Cardiac septum (tissue), 1 donor: ENCODE data around the gene SH3PXD2B. TPM values are rescaled to one million over a fixed set of nuclear protein-coding genes. Genes with fewer than 3 reads are reported as not detected.
"Not testable (repeated sequence)": the region's sequence is repeated elsewhere in the genome, so short reads cannot be mapped to it uniquely, and the experiment has no call there.

Experiments used
- DNase-seq: peaks from one replicate; pipeline ENCODE4 v3.0.0-alpha.2; 2020; ENCODE audit warnings: low spot score
- intact Hi-C: fragments of 100-400 bp; cut with DNase I; formaldehyde crosslinking; loops from one replicate; pipeline ENCODE4 v1.14.0; 2022
- total RNA-seq: library from RNA; stranded (reverse); fragmentation: NEBNext Ultra II Directional; extraction: Animal tissue kit (Norgen Biotek cat#: 25700); gene quantifications from one replicate; pipeline ENCODE4 v1.2.1, GENCODE V29; 2021
- donor health status: DM: no; HTN: no; CAD: no.

The SH3PXD2B gene
- total RNA-seq, 1 donor from 2014 or later: 5.1 TPM

- DNase-seq: no peak
- intact Hi-C loops: no loop called here
Measured at GRCh38 chr5:172389578-172390112, 64.7 kb downstream of the SH3PXD2B start.

- DNase-seq: peak; percentile 38
- intact Hi-C loops: no loop called here
Measured at GRCh38 chr5:172388246-172388733, 66.0 kb downstream of the SH3PXD2B start.

GRCh38 chr5:172385707-172386106 is 68.6 kb downstream of the SH3PXD2B start:
- no peak for DNase-seq
- intact Hi-C loops: no loop called here

- intact Hi-C loops: no loop called here
- DNase-seq: no peak
Measured at GRCh38 chr5:172385010-172385563, 69.2 kb downstream of the SH3PXD2B start.

- intact Hi-C loops: no loop called here
- DNase-seq: peak; percentile 39
Measured at GRCh38 chr5:172383191-172383802, 71.0 kb downstream of the SH3PXD2B start.

- DNase-seq: peak; percentile 82
- intact Hi-C loops: no loop called here
Measured at GRCh38 chr5:172380987-172381643, 73.2 kb downstream of the SH3PXD2B start.

- intact Hi-C loops: no loop called here
- no peak for DNase-seq
Measured at GRCh38 chr5:172380301-172380986, 73.9 kb downstream of the SH3PXD2B start.

GRCh38 chr5:172379481-172379880 is 74.8 kb downstream of the SH3PXD2B start:
- intact Hi-C loops: no loop called here
- DNase-seq: peak; percentile 10

- intact Hi-C loops: no loop called here
- DNase-seq: peak; percentile 65
Measured at GRCh38 chr5:172377856-172378255, 76.5 kb downstream of the SH3PXD2B start.

- intact Hi-C loops: no loop called here
- DNase-seq: no peak
Measured at GRCh38 chr5:172377438-172377837, 76.9 kb downstream of the SH3PXD2B start.

- no peak for DNase-seq
- intact Hi-C loops: no loop called here
Measured at GRCh38 chr5:172374783-172375182, 79.5 kb downstream of the SH3PXD2B start.

GRCh38 chr5:172373680-172374079 is 80.6 kb downstream of the SH3PXD2B start:
- no peak for DNase-seq
- intact Hi-C loops: no loop called here

- DNase-seq: no peak
- intact Hi-C loops: no loop called here
Measured at GRCh38 chr5:172371684-172372083, 82.6 kb downstream of the SH3PXD2B start.

GRCh38 chr5:172370648-172371545 is 83.4 kb downstream of the SH3PXD2B start:
- DNase-seq: no peak
- intact Hi-C loops: no loop called here

- intact Hi-C loops: no loop called here
- DNase-seq: no peak
Measured at GRCh38 chr5:172370237-172370640, 84.1 kb downstream of the SH3PXD2B start.

GRCh38 chr5:172368699-172369098 is 85.6 kb downstream of the SH3PXD2B start:
- intact Hi-C loops: not testable (repeated sequence)

GRCh38 chr5:172365948-172366608 is 88.2 kb downstream of the SH3PXD2B start:
- intact Hi-C loops: no loop called here
- no peak for DNase-seq

More at GRCh38 chr5:172368699-172369098, 85.6 kb downstream of the SH3PXD2B start:
- DNase-seq: not testable (repeated sequence)

- intact Hi-C loops: no loop called here
- DNase-seq: no peak
Measured at GRCh38 chr5:172364773-172365172, 89.6 kb downstream of the SH3PXD2B start.

GRCh38 chr5:172362755-172363154 is 91.6 kb downstream of the SH3PXD2B start:
- intact Hi-C loops: no loop called here
- DNase-seq: no peak
